ENCODE measurements around the gene CELF4.

GRCh38 chr18:37537868-37538525, 27.6 kb downstream of the CELF4 start:
- no peak for TF ChIP-seq CTCF (IDR thresholded peaks at IDR 0.05)
- no peak for TF ChIP-seq POLR2A (IDR thresholded peaks at IDR 0.05)

All from lower leg skin (tissue), 3 donors.